Retinal pigment epithelial cell (primary cell): Measurements from ENCODE around the gene CCDC51.

Experiments
- DNase-seq: peaks from one replicate; pipeline ENCODE4 v3.0.0-alpha.2; 2010; ENCODE audit warnings: low read depth
- H3K4me3 ChIP-seq: 2 replicates; pipeline ENCODE4 v1.5.1; 2011; ENCODE audit warnings: mild to moderate bottlenecking, low read length, control low read depth, moderate library complexity
- CTCF ChIP-seq: conservative IDR thresholded peaks from 2 replicates; pipeline ENCODE4 v1.5.1; 2011; ENCODE audit warnings: low read depth, low read length, control low read depth, inconsistent platforms

The CCDC51 gene

DNA sequence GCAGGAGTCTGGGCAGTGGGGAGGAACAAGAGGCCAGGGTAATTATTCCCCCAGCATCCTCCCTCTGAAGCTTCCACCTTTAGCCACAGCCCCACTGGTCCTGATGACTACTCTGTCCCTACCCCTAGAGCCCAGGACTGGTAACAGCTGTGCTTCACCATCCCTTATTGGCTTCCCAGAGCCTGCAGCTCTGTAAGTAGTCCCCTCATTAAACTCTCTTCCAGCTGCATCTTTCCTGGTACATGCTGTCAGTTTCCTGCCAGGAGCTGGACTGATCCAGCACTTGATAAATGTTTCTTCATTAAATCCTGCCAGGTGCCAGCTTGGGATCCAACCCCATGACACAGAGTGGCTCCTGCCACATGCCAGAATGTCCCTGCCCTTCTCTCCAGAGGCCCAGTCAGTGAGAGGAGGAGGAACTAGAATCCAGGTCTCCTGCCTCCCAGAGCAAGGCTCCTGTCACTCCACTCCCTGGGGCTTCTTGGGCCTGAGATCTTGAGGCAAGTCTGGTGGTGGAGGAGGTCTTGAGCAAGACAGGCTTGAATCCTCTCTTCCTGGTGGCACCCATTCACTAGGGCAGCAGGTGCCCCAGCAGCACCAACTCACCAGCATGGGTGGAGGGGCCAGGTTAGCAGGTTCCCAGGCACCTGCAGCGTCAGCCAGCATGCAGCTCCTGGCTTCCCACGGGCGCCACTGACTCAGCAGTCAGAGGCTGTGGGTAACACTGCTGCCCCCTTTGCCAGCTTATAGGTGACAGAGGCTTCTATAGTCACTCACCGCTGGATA, 40.3 kb downstream of the CCDC51 start:
- no peak for DNase-seq
- TF ChIP-seq CTCF = no peak
- H3K4me3 ChIP-seq = no peak overlapping the region

GRCh38 chr3:48398701-48399386, 41.1 kb downstream of the CCDC51 start:
- no peak for DNase-seq
- TF ChIP-seq CTCF = no peak
- H3K4me3 ChIP-seq = no peak overlapping the region

DNA sequence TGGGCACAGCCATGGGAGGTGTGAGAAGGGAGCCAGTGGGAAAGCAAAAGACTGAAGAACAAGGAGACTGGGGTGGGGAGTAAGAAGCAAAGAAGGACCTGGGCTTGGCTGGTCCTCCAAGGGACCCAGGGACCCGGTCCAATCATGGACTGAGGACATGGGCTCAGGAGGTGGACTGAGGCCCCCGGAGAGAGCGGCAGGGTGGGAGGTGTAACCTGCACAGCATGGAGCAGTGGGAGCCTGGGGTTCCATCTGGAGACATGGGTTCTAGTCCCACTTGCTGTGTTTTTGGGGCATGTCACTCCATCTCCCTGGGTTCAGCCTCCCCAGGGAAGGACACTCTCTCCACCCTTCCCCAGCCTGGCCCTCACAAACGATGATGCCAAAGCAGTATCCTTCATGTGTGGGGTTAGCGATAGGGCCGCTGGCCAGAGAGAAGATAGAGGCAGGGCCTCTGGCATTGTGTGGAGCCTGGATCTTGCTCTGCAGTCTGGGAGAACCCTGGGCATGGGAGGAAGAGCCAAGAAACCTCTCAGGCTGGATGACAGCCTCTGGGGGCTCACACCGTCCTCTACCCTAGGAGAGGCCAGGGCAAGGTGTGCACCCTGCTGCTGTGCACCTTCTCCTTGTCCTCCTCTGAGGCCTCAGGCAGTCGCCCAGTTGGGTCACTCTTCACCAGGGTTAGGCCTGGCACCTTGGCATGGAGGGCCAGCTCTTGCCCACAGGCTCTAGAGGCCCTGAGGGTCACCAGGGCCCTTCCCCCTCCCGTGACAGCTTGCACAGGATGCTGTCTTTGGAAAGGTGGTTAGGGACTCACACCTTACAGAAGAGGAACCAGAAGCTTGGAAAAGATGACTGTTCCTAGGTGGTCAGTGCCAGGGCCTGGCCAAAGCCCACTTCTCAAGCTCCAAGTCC, 41.9 kb downstream of the CCDC51 start:
- no peak overlapping the region for H3K4me3 ChIP-seq
- TF ChIP-seq CTCF = no peak
- DNase-seq = no peak

DNA sequence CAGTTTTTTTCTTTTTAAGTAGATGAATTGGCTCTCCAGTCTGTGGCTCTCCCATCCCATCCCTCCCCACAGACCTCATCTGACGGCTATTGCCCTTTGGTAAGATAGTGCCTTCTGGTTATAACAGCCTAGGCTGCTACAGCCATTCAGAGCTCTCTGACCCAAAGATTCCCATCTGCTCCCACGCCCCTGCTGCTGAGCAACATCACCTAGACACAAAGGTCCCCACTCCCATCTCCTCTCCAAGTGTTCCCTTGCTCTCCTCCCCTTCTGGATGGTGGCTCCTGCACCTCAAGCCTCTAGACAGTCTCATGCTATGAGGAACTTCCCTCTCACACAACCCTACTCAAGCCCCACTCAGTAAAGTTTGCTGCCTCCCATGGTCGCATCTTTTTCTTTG, 44.2 kb downstream of the CCDC51 start:
- DNase-seq = no peak
- no peak overlapping the region for H3K4me3 ChIP-seq
- no peak for TF ChIP-seq CTCF

- no peak overlapping the region for H3K4me3 ChIP-seq
- no peak for TF ChIP-seq CTCF
- no peak for DNase-seq
These were observed 45.5 kb downstream of the CCDC51 start for GRCh38 chr3:48394391-48394790.

- no peak for DNase-seq
- no peak for TF ChIP-seq CTCF
- no peak overlapping the region for H3K4me3 ChIP-seq
These were observed 51.0 kb downstream of the CCDC51 start for GRCh38 chr3:48388966-48389365.
